GM21576 (cell line): Measurements from ENCODE around the gene MAPK8.

Experiments
- ATAC-seq: cut with Tn5 transposase; IDR thresholded peaks from one replicate; pipeline ENCODE4 v1.9.1; 2021; ENCODE audit warnings: mild to moderate bottlenecking, moderate library complexity; ENCODE audit not compliant: unreplicated experiment

MAPK8 gene

GRCh38 chr10:48447356-48448215 lies 141.1 kb downstream of the MAPK8 start:
- ATAC-seq, result no peak

GRCh38 chr10:48448796-48449195 lies 142.3 kb downstream of the MAPK8 start:
- ATAC-seq, result no peak

GRCh38 chr10:48449501-48450232 lies 143.2 kb downstream of the MAPK8 start:
- no peak for ATAC-seq

- no peak for ATAC-seq
Observed at GRCh38 chr10:48450233-48450740, 143.8 kb downstream of the MAPK8 start.

- no peak for ATAC-seq
Observed at GRCh38 chr10:48450741-48451466, 144.4 kb downstream of the MAPK8 start.

- no peak for ATAC-seq
Observed at GRCh38 chr10:48451969-48452878, 145.7 kb downstream of the MAPK8 start.

GRCh38 chr10:48452879-48453412 lies 146.5 kb downstream of the MAPK8 start:
- ATAC-seq, result no peak

- no peak for ATAC-seq
Observed at GRCh38 chr10:48453451-48454301, 147.2 kb downstream of the MAPK8 start.

GRCh38 chr10:48454302-48455054 lies 148.0 kb downstream of the MAPK8 start:
- ATAC-seq, result no peak

GRCh38 chr10:48455055-48455391 lies 148.5 kb downstream of the MAPK8 start:
- no peak for ATAC-seq

- ATAC-seq, result no peak
Observed at GRCh38 chr10:48455392-48456151, 149.1 kb downstream of the MAPK8 start.

- no peak for ATAC-seq
Observed at GRCh38 chr10:48456361-48456804, 149.9 kb downstream of the MAPK8 start.

- no peak for ATAC-seq
Observed at GRCh38 chr10:48456808-48457761, 150.6 kb downstream of the MAPK8 start.

GRCh38 chr10:48457949-48458661 lies 151.6 kb downstream of the MAPK8 start:
- no peak for ATAC-seq

- no peak for ATAC-seq
Observed at GRCh38 chr10:48458662-48459048, 152.2 kb downstream of the MAPK8 start.
